ENCODE results near the gene OR8B3.

OR8B3 gene

GRCh38 chr11:124359566-124359965 lies 39.3 kb downstream of the OR8B3 start:
- no peak for DNase-seq (ENCODE audit: low read depth)

DNA sequence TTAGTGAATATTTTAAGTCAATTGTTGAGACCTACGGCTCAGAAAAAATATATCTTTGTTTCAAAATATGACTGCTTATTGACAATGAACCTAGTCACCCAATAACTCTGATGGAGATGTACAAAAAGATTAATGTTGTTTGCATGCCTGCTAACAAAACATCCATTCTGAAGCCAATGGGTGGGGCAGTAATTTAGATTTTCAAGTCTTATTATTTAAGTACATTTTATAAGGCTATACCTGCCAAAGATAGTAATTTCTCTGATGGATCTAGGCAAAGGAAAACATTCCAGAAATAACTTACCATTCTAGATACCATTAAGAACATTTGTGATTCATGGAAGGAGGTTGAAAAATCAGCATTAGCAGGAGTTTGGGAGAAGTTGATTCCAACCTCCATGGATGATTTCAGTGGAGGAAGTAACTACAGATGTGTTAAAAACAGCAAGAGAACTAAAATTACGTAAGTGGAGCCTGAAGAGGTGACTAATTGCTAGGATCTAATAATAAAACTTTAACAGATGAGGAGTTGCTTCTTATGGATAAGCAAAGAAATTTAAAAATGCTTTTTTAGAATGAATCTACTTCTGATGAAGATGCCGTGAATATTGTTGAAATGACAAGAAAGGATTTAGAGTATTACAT lies 52.4 kb downstream of the OR8B3 start:
- no peak for DNase-seq (ENCODE audit: low read depth)

All from stimulated activated CD4-positive, alpha-beta T cell treated with anti-CD3 and anti-CD28 coated beads, Interleukin-2, amount 100 ng/mL, for 4 hours (primary cell).